MM.1S (cell line): ENCODE data around the gene TBR1.

Experiments
- DNase-seq: peaks from one replicate; pipeline ENCODE4 v3.0.0-alpha.2; 2015
- H2AFZ ChIP-seq: fragments of 300-600 bp; sonication (generic); 2 replicates; pipeline ENCODE4 v1.6.0; 2016; ENCODE audit warnings: antibody characterized with exemption, low read length
- H3F3A ChIP-seq: fragments of 300-600 bp; sonication (generic); 2 replicates; pipeline ENCODE4 v1.6.1; 2016; ENCODE audit warnings: mild to moderate bottlenecking, antibody characterized with exemption, low read length, moderate library complexity, mixed read lengths; ENCODE audit not compliant: insufficient read depth
- H3K27ac ChIP-seq: fragments of 300-600 bp; sonication (generic); 2 replicates; pipeline ENCODE4 v1.5.1; 2016; ENCODE audit warnings: mild to moderate bottlenecking, low read length
- H3K27me3 ChIP-seq: fragments of 300-600 bp; sonication (generic); replicated peaks from 2 replicates; pipeline ENCODE4 v1.6.0; 2016; ENCODE audit warnings: low read length; ENCODE audit not compliant: insufficient read depth
- H3K36me3 ChIP-seq: fragments of 300-600 bp; sonication (generic); replicated peaks from 2 replicates; pipeline ENCODE4 v1.6.1; 2016; ENCODE audit warnings: mild to moderate bottlenecking, low read length, mixed read lengths; ENCODE audit not compliant: insufficient read depth
- H3K4me1 ChIP-seq: fragments of 300-600 bp; sonication (generic); 2 replicates; pipeline ENCODE4 v1.6.1; 2016; ENCODE audit warnings: low read length, mixed read lengths
- H3K4me2 ChIP-seq: fragments of 300-600 bp; sonication (generic); 2 replicates; pipeline ENCODE4 v1.6.0; 2016; ENCODE audit warnings: low read depth, low read length
- H3K4me3 ChIP-seq: fragments of 300-600 bp; sonication (generic); 2 replicates; pipeline ENCODE4 v1.5.1; 2016; ENCODE audit warnings: low read length, mixed read lengths
- H3K79me2 ChIP-seq: fragments of 300-600 bp; sonication (generic); 2 replicates; pipeline ENCODE4 v1.6.1; 2016; ENCODE audit warnings: mixed run types, low read length, mixed read lengths
- H3K9ac ChIP-seq: fragments of 300-600 bp; sonication (generic); 2 replicates; pipeline ENCODE4 v1.6.1; 2016; ENCODE audit warnings: low read length, mixed read lengths
- H3K9me2 ChIP-seq: fragments of 300-600 bp; sonication (generic); replicated peaks from 2 replicates; pipeline ENCODE4 v1.6.1; 2016; ENCODE audit warnings: mild to moderate bottlenecking, low read length, mixed read lengths; ENCODE audit not compliant: insufficient read depth
- H3K9me3 ChIP-seq: fragments of 300-600 bp; sonication (generic); replicated peaks from 2 replicates; pipeline ENCODE4 v1.6.1; 2016; ENCODE audit warnings: mild to moderate bottlenecking, low read length, mixed read lengths; ENCODE audit not compliant: insufficient read depth
- H4K20me1 ChIP-seq: fragments of 300-600 bp; sonication (generic); 2 replicates; pipeline ENCODE4 v1.6.1; 2016; ENCODE audit warnings: mild to moderate bottlenecking, low read length, moderate library complexity, mixed read lengths; ENCODE audit not compliant: insufficient read depth
- CTCF ChIP-seq: fragments of 300-600 bp; sonication (generic); IDR thresholded peaks from 2 replicates; pipeline ENCODE4 v1.5.1; 2016; ENCODE audit warnings: antibody characterized with exemption, low read length, mixed read lengths
- EZH2 ChIP-seq: fragments of 300-600 bp; sonication (generic); optimal IDR thresholded peaks from 2 replicates; pipeline ENCODE3; 2017; ENCODE audit warnings: low read depth, mild to moderate bottlenecking, antibody characterized with exemption, low read length, mixed read lengths
- EZH2phosphoT487 ChIP-seq: fragments of 300-600 bp; sonication (generic); IDR thresholded peaks from 2 replicates; pipeline ENCODE4 v1.6.1; 2018; ENCODE audit warnings: antibody characterized with exemption, low read length

Gene TBR1

GRCh38 chr2:161426922-161427663 is 11.0 kb downstream of the TBR1 start:
- no peak overlapping the region for H2AFZ ChIP-seq
- no peaks in the 10 kb centered on the region for H3K4me1 ChIP-seq
- H3K79me2 ChIP-seq: no peaks in the 10 kb centered on the region
- H3K27me3 ChIP-seq: no peaks in the 10 kb centered on the region
- TF ChIP-seq CTCF (no peak), EZH2phosphoT487 (no peak), EZH2 (no peak)
- H4K20me1 ChIP-seq: no peaks in the 10 kb centered on the region
- no peak overlapping the region for H3K4me3 ChIP-seq
- H3K27ac ChIP-seq: no peak overlapping the region
- H3K9me3 ChIP-seq: no peaks in the 10 kb centered on the region
- no peaks in the 10 kb centered on the region for H3K36me3 ChIP-seq
- no peak for DNase-seq
- no peaks in the 10 kb centered on the region for H3F3A ChIP-seq
- H3K9me2 ChIP-seq: no peaks in the 10 kb centered on the region
- no peak overlapping the region for H3K4me2 ChIP-seq
- H3K9ac ChIP-seq: no peak overlapping the region

- Histone ChIP-seq H3K9me2 (no peaks in the 10 kb centered on the region), H3K4me2 (no peak overlapping the region), H3K9me3 (no peaks in the 10 kb centered on the region), H3K79me2 (no peaks in the 10 kb centered on the region), H4K20me1 (no peaks in the 10 kb centered on the region), H2AFZ (no peak overlapping the region), H3F3A (no peaks in the 10 kb centered on the region), H3K36me3 (no peaks in the 10 kb centered on the region), H3K4me3 (no peak overlapping the region), H3K27ac (no peak overlapping the region), H3K9ac (no peak overlapping the region), H3K4me1 (no peaks in the 10 kb centered on the region), H3K27me3 (no peaks in the 10 kb centered on the region)
- no peak for DNase-seq
- TF ChIP-seq EZH2phosphoT487: no peak
- TF ChIP-seq EZH2: no peak
- no peak for TF ChIP-seq CTCF
Measured at GRCh38 chr2:161427664-161428587, 11.8 kb downstream of the TBR1 start.

- no peaks in the 10 kb centered on the region for H3K9me3 ChIP-seq
- TF ChIP-seq EZH2phosphoT487: no peak
- no peak for TF ChIP-seq CTCF
- no peaks in the 10 kb centered on the region for H3F3A ChIP-seq
- no peak overlapping the region for H3K4me2 ChIP-seq
- no peak overlapping the region for H2AFZ ChIP-seq
- DNase-seq: no peak
- H3K4me3 ChIP-seq: no peak overlapping the region
- H3K27ac ChIP-seq: no peak overlapping the region
- no peak overlapping the region for H3K9ac ChIP-seq
- no peaks in the 10 kb centered on the region for H3K27me3 ChIP-seq
- H3K79me2 ChIP-seq: no peaks in the 10 kb centered on the region
- H3K4me1 ChIP-seq: no peaks in the 10 kb centered on the region
- no peaks in the 10 kb centered on the region for H3K9me2 ChIP-seq
- no peaks in the 10 kb centered on the region for H3K36me3 ChIP-seq
- H4K20me1 ChIP-seq: no peaks in the 10 kb centered on the region
Measured at GRCh38 chr2:161430386-161430785, 14.3 kb downstream of the TBR1 start.
